HepG2 (cell line): ENCODE measurements around the gene SLBP. TPM values are rescaled to one million over a fixed set of nuclear protein-coding genes. Genes with fewer than 3 reads are reported as not detected.

ENCODE experiments used
- ATAC-seq: fragments of 200-7000 bp; cut with Tn5 transposase; 3 replicates; pipeline ENCODE4 v1.9.1; 2020; ENCODE audit warnings: mild to moderate bottlenecking, moderate library complexity
- BruUV-seq: library from RNA; stranded (reverse); fragments of 400-500 nt; replicated peaks from 2 replicates; lab custom pipeline; 2021; lab: Mats Ljungman, UMichigan
- CTCF ChIA-PET: fragments of 300-600 bp; formaldehyde crosslinking; extraction: SDS; loops from one replicate; lab custom pipeline; 2021; ENCODE audit warnings: low total read pairs, inconsistent platforms, low intra/inter-chr PET ratio; lab: Yijun Ruan, JAX
- POLR2A ChIA-PET: fragments of 350-600 bp; sonication (Branson Sonifier 250); formaldehyde crosslinking; loops from one replicate; lab custom pipeline; 2020; ENCODE audit warnings: antibody characterized with exemption, inconsistent platforms; lab: Yijun Ruan, JAX
- DNase-seq: peaks from one replicate; pipeline ENCODE4 v3.0.0-alpha.2; 2015; ENCODE audit warnings: low spot score
- FAIRE-seq: peaks from 3 replicates; lab custom pipeline; 2011; peaks lifted over from hg19 to GRCh38; lab: Jason Lieb, UNC
- H2AFZ ChIP-seq: one replicate; pipeline ENCODE4 v1.6.1; 2011; ENCODE audit warnings: low read length, inconsistent platforms
- H3K27ac ChIP-seq: fragments of 300-600 bp; 3 replicates; pipeline ENCODE4 v1.8.0; 2011; ENCODE audit warnings: mixed run types, mild to moderate bottlenecking, mixed read lengths, low read length, inconsistent platforms; ENCODE audit not compliant: insufficient read depth; ENCODE audit errors: extremely low read length
- H3K27me3 ChIP-seq, 2 experiments: fragments of 200-600 bp in 1 of 2; 2 replicates in 1 of 2; 3 replicates in 1 of 2; pipeline versions ENCODE4 v1.6.0 to v1.8.0; 2011; ENCODE audit warnings: low read length in 2 of 2, mild to moderate bottlenecking in 2 of 2, moderate library complexity in 2 of 2, inconsistent platforms in 1 of 2; ENCODE audit not compliant: insufficient read depth in 2 of 2, control insufficient read depth in 1 of 2
- H3K36me3 ChIP-seq, 2 experiments: fragments of 200-600 bp in 1 of 2; replicated peaks in 1 of 2; 2 replicates in 1 of 2; 3 replicates in 1 of 2; pipeline versions ENCODE4 v1.5.1 to v1.8.0; 2011; ENCODE audit warnings: low read length in 2 of 2, inconsistent platforms in 1 of 2; ENCODE audit not compliant: insufficient read depth in 2 of 2, control insufficient read depth in 1 of 2
- H3K4me1 ChIP-seq: 2 replicates; pipeline ENCODE4 v1.5.1; 2012; ENCODE audit warnings: low read length, inconsistent platforms; ENCODE audit not compliant: insufficient read depth
- H3K4me2 ChIP-seq: 2 replicates; pipeline ENCODE4 v1.6.0; 2011; ENCODE audit warnings: low read depth, low read length, inconsistent platforms
- H3K4me3 ChIP-seq, 3 experiments: fragments of 200-600 bp in 1 of 3; sonication (generic), shearing (Covaris generic) in 1 of 3; replicated peaks in 1 of 3; 2 replicates each; pipeline ENCODE4 v1.5.1; 2011 to 2016; ENCODE audit warnings: low read length in 3 of 3, inconsistent platforms in 2 of 3, low read depth in 2 of 3, mild to moderate bottlenecking in 2 of 3, control low read depth in 1 of 3, mixed read lengths in 1 of 3; ENCODE audit not compliant: insufficient read depth in 1 of 3
- H3K79me2 ChIP-seq: one replicate; pipeline ENCODE4 v1.6.1; 2011; ENCODE audit warnings: low read length, inconsistent platforms; ENCODE audit not compliant: insufficient read depth
- H3K9ac ChIP-seq: 2 replicates; pipeline ENCODE4 v1.6.0; 2011; ENCODE audit warnings: mild to moderate bottlenecking, low read depth, low read length, inconsistent platforms; ENCODE audit not compliant: insufficient read depth
- H3K9me3 ChIP-seq: 2 replicates; pipeline ENCODE4 v1.5.1; 2012; ENCODE audit warnings: mild to moderate bottlenecking, low read length
- H4K20me1 ChIP-seq: 2 replicates; pipeline ENCODE4 v1.6.0; 2011; ENCODE audit warnings: inconsistent platforms, mild to moderate bottlenecking, low read length, moderate library complexity; ENCODE audit not compliant: insufficient read depth
- BHLHE40 ChIP-seq: IDR thresholded peaks from 2 replicates; pipeline ENCODE4 v1.6.1; 2011; ENCODE audit warnings: low read length, improper control_type of control experiment
- ELK4 ChIP-seq: sonication (generic); formaldehyde crosslinking; IDR thresholded peaks from 2 replicates; pipeline ENCODE4 v1.9.0; 2021; ENCODE audit warnings: missing genetic modification reagents, borderline replicate concordance
- NFE2 ChIP-seq: sonication (generic); formaldehyde crosslinking; IDR thresholded peaks from 2 replicates; pipeline ENCODE4 v1.4.0; 2020; ENCODE audit warnings: missing genetic modification reagents
- NR2F6 ChIP-seq, 2 experiments: IDR thresholded peaks; 2 replicates each; pipeline ENCODE4 v1.6.1; 2016; ENCODE audit warnings: antibody characterized with exemption in 1 of 2, mild to moderate bottlenecking in 1 of 2
- SP140L ChIP-seq: sonication (generic); formaldehyde crosslinking; IDR thresholded peaks from 2 replicates; pipeline ENCODE4 v1.4.0; 2020; ENCODE audit warnings: missing genetic modification reagents, borderline replicate concordance
- SUZ12 ChIP-seq: fragments of 150-350 bp; IDR thresholded peaks from 2 replicates; pipeline ENCODE4 v1.6.1; 2014; ENCODE audit warnings: low read depth, low read length
- XBP1 ChIP-seq: sonication (generic); formaldehyde crosslinking; IDR thresholded peaks from 2 replicates; pipeline ENCODE4 v1.5.0; 2020; ENCODE audit warnings: missing genetic modification reagents
- ZBTB20 ChIP-seq: sonication (generic); formaldehyde crosslinking; IDR thresholded peaks from 2 replicates; pipeline ENCODE4 v1.8.1; 2023; ENCODE audit warnings: missing genetic modification reagents, low read depth, mild to moderate bottlenecking, borderline replicate concordance
- ZKSCAN1 ChIP-seq: fragments of 150-350 bp; IDR thresholded peaks from 2 replicates; pipeline ENCODE4 v1.6.1; 2014; ENCODE audit warnings: low read length
- ZMYM4 ChIP-seq: sonication (generic); formaldehyde crosslinking; IDR thresholded peaks from 2 replicates; pipeline ENCODE4 v1.8.1; 2023; ENCODE audit warnings: mild to moderate bottlenecking, missing genetic modification reagents
- ZNF572 ChIP-seq: sonication (generic); formaldehyde crosslinking; IDR thresholded peaks from 2 replicates; pipeline ENCODE4 v1.5.1; 2020; ENCODE audit warnings: mild to moderate bottlenecking, missing genetic modification reagents
- ZNF670 ChIP-seq: sonication (generic); formaldehyde crosslinking; IDR thresholded peaks from 2 replicates; pipeline ENCODE4 v1.8.0; 2022; ENCODE audit warnings: mild to moderate bottlenecking, missing genetic modification reagents, borderline replicate concordance
- ZNF691 ChIP-seq: sonication (generic); formaldehyde crosslinking; IDR thresholded peaks from 2 replicates; pipeline ENCODE4 v1.4.0; 2020; ENCODE audit warnings: missing genetic modification reagents, low read depth, mild to moderate bottlenecking, borderline replicate concordance
- WGBS: methylation state at CpG from one replicate; pipeline ENCODE4 v1.1.6; 2017; ENCODE audit warnings: low lambda C conversion rate; 5-methylcytosine and 5-hydroxymethylcytosine counted together
- in situ Hi-C: cut with HindIII; loops from 2 replicates; pipeline ENCODE4 v1.10.0; 2017; ENCODE audit warnings: low pct_unique_long_range_greater_than_20kb; ENCODE audit not compliant: extremely low pct_ligation_motif_present
- intact Hi-C: fragments of 100-400 bp; cut with micrococcal nuclease; formaldehyde crosslinking; loops from one replicate; pipeline ENCODE4 v1.10.0; 2022; ENCODE audit not compliant: unreplicated experiment
- polyA plus RNA-seq, 8 experiments: library from polyadenylated mRNA; depleted of rRNA in 3 of 8; stranded (reverse) in 7 of 8; unstranded in 1 of 8; fragments of >200 nt; fragmentation: Illumina TruSeq in 4 of 8; extraction: Trizol in 4 of 8; gene quantifications; 2 replicates each; pipeline versions ENCODE4 v1.2.1 to v1.2.3, GENCODE V29; 2011 to 2016; ENCODE audit warnings: low read depth in 4 of 8, missing spikeins in 1 of 8, mixed read lengths in 1 of 8; ENCODE audit not compliant: insufficient read depth in 1 of 8
- total RNA-seq, 5 experiments: library from RNA; depleted of rRNA; stranded (reverse); fragments of >200 nt; fragmentation: Illumina TruSeq; extraction: Trizol; gene quantifications; 2 replicates each; pipeline ENCODE4 v1.2.3, GENCODE V29; 2016; ENCODE audit warnings: low read depth in 1 of 5
- TF ChIP-seq, protein P1 (sequence below): IDR thresholded peaks from 2 replicates; pipeline ENCODE4 v1.6.1; 2012; ENCODE audit warnings: inconsistent platforms
- TF ChIP-seq, protein P2 (sequence below): sonication (generic); formaldehyde crosslinking; IDR thresholded peaks from 2 replicates; pipeline ENCODE4 v1.4.0; 2020; ENCODE audit warnings: missing genetic modification reagents, borderline replicate concordance

SLBP gene
- total and polyA plus RNA-seq, 2 of the 13 experiments (the other 11 are each of a cell fraction or from before 2014, with no cell fraction given): 43.9 to 104 TPM

- Histone ChIP-seq H4K20me1 (no peaks in the 10 kb centered on the region), H3K27me3 (no peaks in the 10 kb centered on the region), H3K4me1 (peaks cover 12% of the 10 kb centered on the region), H3K9me3 (no peaks in the 10 kb centered on the region), H3K4me2 (no peak overlapping the region), H3K79me2 (no peaks in the 10 kb centered on the region), H3K36me3 (no peaks in the 10 kb centered on the region), H2AFZ (no peak overlapping the region), H3K4me3 (no peak overlapping the region), H3K27ac (no peak overlapping the region), H3K9ac (no peak overlapping the region)
- in situ Hi-C loops (no loop called here), intact Hi-C loops (no loop called here)
- no peak for DNase-seq
- no TSS peak for BruUV-seq
- CTCF ChIA-PET: no interaction called here
- ATAC-seq: no peak
- POLR2A ChIA-PET: no interaction called here
- TF ChIP-seq BHLHE40: no peak
- WGBS: 64% methylated on average over 12 of the region's 12 CpGs
- no peak for FAIRE-seq
These were observed 54.0 kb downstream of the SLBP start for GRCh38 chr4:1658146-1658545.

GRCh38 chr4:1656986-1657385 lies 55.1 kb downstream of the SLBP start:
- H3K9me3 ChIP-seq: no peaks in the 10 kb centered on the region
- CTCF ChIA-PET: no interaction called here
- FAIRE-seq: no peak
- H3K27ac ChIP-seq: no peak overlapping the region
- ATAC-seq: no peak
- BruUV-seq: no TSS peak
- no peak for DNase-seq
- no peaks in the 10 kb centered on the region for H4K20me1 ChIP-seq
- no peaks in the 10 kb centered on the region for H3K79me2 ChIP-seq
- POLR2A ChIA-PET: no interaction called here
- H3K4me2 ChIP-seq: no peak overlapping the region
- intact Hi-C loops: no loop called here
- no peak overlapping the region for H3K4me3 ChIP-seq
- no peaks in the 10 kb centered on the region for H3K27me3 ChIP-seq
- 52% methylated on average over 9 of the region's 19 CpGs for WGBS
- H3K36me3 ChIP-seq: no peaks in the 10 kb centered on the region
- no peak overlapping the region for H2AFZ ChIP-seq
- H3K4me1 ChIP-seq: peaks cover 12% of the 10 kb centered on the region
- in situ Hi-C loops: no loop called here
- no peak overlapping the region for H3K9ac ChIP-seq
- TF ChIP-seq SP140L (CRISPR knock-in tag) (no peak), ZNF572 (no peak), NFE2 (CRISPR knock-in tag) (no peak), ELK4 (no peak), NR2F6 (IDR thresholded peaks at IDR 0.05) (no peak), NR2F6 (CRISPR knock-in tag; IDR thresholded peaks at IDR 0.05) (no peak), ZBTB20 (CRISPR knock-in tag) (no peak), XBP1 (CRISPR knock-in tag) (no peak), ZNF691 (no peak), ZNF670 (CRISPR knock-in tag) (no peak), ZMYM4 (CRISPR knock-in tag) (no peak), ZKSCAN1 (no peak), SUZ12 (no peak)
- TF ChIP-seq, protein P1, sequence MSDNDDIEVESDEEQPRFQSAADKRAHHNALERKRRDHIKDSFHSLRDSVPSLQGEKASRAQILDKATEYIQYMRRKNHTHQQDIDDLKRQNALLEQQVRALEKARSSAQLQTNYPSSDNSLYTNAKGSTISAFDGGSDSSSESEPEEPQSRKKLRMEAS: no peak
- TF ChIP-seq, protein P2, sequence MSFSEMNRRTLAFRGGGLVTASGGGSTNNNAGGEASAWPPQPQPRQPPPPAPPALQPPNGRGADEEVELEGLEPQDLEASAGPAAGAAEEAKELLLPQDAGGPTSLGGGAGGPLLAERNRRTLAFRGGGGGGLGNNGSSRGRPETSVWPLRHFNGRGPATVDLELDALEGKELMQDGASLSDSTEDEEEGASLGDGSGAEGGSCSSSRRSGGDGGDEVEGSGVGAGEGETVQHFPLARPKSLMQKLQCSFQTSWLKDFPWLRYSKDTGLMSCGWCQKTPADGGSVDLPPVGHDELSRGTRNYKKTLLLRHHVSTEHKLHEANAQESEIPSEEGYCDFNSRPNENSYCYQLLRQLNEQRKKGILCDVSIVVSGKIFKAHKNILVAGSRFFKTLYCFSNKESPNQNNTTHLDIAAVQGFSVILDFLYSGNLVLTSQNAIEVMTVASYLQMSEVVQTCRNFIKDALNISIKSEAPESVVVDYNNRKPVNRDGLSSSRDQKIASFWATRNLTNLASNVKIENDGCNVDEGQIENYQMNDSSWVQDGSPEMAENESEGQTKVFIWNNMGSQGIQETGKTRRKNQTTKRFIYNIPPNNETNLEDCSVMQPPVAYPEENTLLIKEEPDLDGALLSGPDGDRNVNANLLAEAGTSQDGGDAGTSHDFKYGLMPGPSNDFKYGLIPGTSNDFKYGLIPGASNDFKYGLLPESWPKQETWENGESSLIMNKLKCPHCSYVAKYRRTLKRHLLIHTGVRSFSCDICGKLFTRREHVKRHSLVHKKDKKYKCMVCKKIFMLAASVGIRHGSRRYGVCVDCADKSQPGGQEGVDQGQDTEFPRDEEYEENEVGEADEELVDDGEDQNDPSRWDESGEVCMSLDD: no peak
